ENCODE measurements around the gene CCNA2.
A peak's percentile ranks its signal among the peaks of the same experiment; 100 is the strongest.

CCNA2 gene

DNA sequence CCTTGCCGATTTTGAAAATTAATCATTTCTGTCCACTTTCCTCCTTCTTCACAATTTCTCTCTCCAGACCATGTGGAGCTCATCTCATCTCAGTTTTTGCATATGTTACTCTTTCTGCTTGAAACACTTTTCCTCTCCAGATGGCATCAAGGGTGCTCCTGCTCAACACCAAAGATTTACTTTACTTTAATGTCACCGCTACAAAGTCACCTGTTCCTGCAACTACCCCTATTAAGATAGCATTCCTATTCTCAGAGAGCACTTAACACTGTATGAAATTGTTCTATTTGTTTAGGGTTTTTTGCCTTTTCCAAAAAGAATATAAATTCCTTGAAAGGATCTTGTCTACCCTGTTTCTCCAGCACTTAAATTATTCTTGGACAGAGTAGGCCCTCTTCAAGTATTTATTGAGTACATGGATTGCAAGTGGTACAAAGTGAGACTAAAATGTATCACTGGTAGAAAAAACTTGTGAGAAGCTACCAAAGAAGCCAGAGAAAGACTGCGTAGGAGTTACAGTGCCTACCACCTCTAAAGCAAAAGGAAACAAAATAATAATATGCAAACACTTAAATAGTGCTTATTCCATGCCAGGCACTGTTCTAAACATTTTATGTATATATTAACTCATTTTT is 23.7 kb downstream of the CCNA2 start:
- no peak overlapping the region for H3K4me3 ChIP-seq (ENCODE audit: low read depth, low read length)
- TF ChIP-seq, protein P1, sequence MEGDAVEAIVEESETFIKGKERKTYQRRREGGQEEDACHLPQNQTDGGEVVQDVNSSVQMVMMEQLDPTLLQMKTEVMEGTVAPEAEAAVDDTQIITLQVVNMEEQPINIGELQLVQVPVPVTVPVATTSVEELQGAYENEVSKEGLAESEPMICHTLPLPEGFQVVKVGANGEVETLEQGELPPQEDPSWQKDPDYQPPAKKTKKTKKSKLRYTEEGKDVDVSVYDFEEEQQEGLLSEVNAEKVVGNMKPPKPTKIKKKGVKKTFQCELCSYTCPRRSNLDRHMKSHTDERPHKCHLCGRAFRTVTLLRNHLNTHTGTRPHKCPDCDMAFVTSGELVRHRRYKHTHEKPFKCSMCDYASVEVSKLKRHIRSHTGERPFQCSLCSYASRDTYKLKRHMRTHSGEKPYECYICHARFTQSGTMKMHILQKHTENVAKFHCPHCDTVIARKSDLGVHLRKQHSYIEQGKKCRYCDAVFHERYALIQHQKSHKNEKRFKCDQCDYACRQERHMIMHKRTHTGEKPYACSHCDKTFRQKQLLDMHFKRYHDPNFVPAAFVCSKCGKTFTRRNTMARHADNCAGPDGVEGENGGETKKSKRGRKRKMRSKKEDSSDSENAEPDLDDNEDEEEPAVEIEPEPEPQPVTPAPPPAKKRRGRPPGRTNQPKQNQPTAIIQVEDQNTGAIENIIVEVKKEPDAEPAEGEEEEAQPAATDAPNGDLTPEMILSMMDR (IDR thresholded peaks at IDR 0.05; ENCODE audit: low read depth, low read length, missing control alignments): no peak
- in situ Hi-C loops (cut with HindIII; ENCODE audit: low sequenced_read_pairs): no loop called here

DNA sequence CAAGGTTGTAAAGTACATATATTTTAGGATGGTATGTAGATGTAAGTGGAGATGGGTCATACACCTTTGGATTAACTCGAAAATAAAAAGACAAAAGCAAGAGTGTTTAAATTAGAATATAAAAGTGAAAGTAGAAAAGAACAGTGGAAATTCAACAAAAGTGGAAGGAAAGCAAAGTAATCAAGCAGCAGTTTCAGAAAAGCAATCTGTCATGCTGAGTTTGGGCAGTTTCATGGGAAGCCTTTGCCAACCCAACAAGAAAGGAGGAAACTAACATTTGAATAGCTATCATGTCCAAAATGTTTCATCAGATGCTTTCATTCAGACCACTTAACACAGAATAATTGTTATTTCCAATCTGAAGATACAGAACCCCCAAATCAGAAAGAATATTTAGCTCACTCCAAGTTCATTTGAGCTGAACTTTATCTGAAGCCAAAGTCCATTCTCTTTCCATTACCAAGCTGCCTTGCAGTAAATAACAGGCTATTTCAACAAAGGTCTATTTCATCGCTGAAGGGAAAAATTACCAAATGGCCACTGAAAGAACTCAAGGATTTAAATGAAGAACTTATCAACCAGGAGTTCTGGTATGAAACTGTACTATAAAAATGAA is 24.4 kb downstream of the CCNA2 start:
- in situ Hi-C loops (cut with HindIII; ENCODE audit: low sequenced_read_pairs): no loop called here
- TF ChIP-seq, protein P1 (IDR thresholded peaks at IDR 0.05; ENCODE audit: low read depth, low read length, missing control alignments): no peak
- H3K4me3 ChIP-seq (ENCODE audit: low read depth, low read length): no peak overlapping the region
- no peak for DNase-seq (ENCODE audit: low read depth)

More for the DNA sequence above, 23.7 kb downstream of the CCNA2 start:
- no peak for DNase-seq (ENCODE audit: low read depth)

DNA sequence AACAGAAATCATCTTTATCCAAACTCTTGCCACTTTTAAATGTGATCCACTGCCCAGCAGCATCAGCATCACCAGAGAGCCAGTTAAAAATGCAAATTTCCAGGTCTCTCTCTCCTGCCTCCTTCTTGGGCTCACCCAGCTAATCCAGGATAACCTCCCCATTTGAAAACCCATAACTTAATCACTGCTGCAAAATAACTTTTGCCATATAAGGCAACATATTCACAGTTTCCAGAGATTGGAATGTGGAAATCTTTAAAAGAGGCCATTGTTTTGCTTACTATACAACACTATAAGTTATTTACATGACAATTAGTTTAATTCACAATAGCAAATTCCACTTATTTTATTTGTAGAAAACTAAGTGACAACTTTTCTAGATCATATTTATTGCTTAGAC is 27.4 kb downstream of the CCNA2 start:
- TF ChIP-seq, protein P1 (IDR thresholded peaks at IDR 0.05; ENCODE audit: low read depth, low read length, missing control alignments): no peak
- DNase-seq (ENCODE audit: low read depth): no peak
- in situ Hi-C loops (cut with HindIII; ENCODE audit: low sequenced_read_pairs): no loop called here
- H3K4me3 ChIP-seq (ENCODE audit: low read depth, low read length): no peak overlapping the region

DNA sequence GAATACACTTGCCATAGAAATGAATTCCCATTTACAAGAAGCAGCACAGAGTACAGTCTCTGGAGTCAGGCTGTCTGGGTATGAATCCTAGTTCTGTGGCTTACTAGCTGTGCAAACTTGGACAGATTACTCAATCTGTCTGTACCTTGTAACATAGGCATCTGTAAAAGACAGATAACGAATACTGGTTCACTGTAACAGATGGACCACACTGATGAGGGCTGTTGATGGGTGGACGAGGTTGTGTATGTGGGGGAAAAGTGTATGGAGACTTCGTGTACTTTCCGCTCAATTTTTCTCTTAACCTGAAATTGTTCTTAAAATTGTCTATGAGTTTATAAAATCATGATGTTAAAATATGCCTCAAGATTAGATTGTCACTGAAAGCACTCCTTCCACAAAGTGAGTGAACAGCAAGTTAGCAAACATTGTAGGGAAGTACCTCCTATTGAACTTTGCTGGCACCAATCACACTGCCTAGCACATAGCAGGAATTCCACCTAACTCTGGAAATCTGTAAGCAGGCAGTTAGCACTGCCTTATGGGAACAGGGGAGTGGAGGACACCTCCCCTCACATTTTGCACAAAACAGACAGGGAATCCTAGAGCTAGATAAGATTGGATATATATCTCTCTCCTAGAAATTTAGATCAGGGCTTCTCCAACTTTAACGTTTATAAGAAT is 29.0 kb downstream of the CCNA2 start:
- TF ChIP-seq, protein P1 (IDR thresholded peaks at IDR 0.05; ENCODE audit: low read depth, low read length, missing control alignments): no peak
- DNase-seq (ENCODE audit: low read depth): no peak
- in situ Hi-C loops (cut with HindIII; ENCODE audit: low sequenced_read_pairs): no loop called here
- no peak overlapping the region for H3K4me3 ChIP-seq (ENCODE audit: low read depth, low read length)

DNA sequence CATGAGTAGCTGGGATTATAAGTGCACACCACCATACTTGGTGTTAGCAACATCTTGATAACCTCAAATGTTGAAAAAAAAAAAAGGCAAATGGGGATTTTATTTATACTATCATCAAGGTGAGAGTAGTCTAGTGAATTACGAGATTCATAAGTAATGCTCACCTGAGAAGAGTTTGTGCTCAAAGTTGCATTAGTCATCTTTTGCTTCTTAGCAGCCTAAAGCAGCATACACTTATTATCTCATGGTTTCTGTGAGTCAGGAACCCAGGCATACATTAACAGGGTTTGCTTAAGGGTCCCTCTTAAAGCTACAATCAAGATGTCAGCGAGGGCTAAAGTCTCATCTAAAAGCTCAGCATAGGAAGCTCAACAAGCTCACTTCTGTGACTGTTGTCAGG is 30.7 kb downstream of the CCNA2 start:
- in situ Hi-C loops (cut with HindIII; ENCODE audit: low sequenced_read_pairs): no loop called here
- DNase-seq (ENCODE audit: low read depth): no peak
- TF ChIP-seq, protein P1 (IDR thresholded peaks at IDR 0.05; ENCODE audit: low read depth, low read length, missing control alignments): no peak
- H3K4me3 ChIP-seq (ENCODE audit: low read depth, low read length): no peak overlapping the region

DNA sequence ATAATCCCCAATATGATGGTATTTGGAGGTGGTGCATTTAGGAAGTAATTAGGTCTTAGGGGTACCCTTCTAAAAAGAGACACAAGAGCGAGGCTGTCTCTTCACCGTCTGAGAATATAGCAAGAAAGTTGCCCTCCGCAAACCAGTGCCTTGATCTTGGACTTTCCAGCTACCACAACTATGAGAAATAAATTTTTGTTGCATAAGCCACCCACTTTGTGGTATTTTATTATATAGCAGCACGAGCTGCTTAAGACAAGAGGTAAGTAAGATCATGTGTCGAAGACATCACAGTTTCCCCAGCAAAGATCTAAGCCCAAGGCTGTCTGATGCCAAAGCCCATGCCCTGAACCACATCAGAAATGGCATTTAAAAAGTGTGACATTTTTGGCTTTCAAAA is 32.2 kb downstream of the CCNA2 start:
- TF ChIP-seq, protein P1 (IDR thresholded peaks at IDR 0.05; ENCODE audit: low read depth, low read length, missing control alignments): no peak
- DNase-seq (ENCODE audit: low read depth): peak; percentile 68
- no peak overlapping the region for H3K4me3 ChIP-seq (ENCODE audit: low read depth, low read length)
- in situ Hi-C loops (cut with HindIII; ENCODE audit: low sequenced_read_pairs): no loop called here
